BJ (cell line): ENCODE data around the gene RELL2. TPM values are rescaled to one million over a fixed set of nuclear protein-coding genes. Genes with fewer than 3 reads are reported as not detected.

Source experiments
- CTCF ChIA-PET: fragments of 350-600 bp; formaldehyde crosslinking; extraction: SDS; loops from one replicate; lab custom pipeline; 2021; ENCODE audit warnings: antibody characterized with exemption, inconsistent platforms; lab: Yijun Ruan, JAX
- POLR2A ChIA-PET: fragments of 300-600 bp; sonication (Branson Sonifier 250); formaldehyde crosslinking; extraction: SDS; loops from one replicate; lab custom pipeline; 2021; ENCODE audit warnings: antibody characterized with exemption; lab: Charles Lee
- DNase-seq: peaks from one replicate; pipeline ENCODE4 v3.0.0-alpha.2; 2011; ENCODE audit warnings: low read depth
- H3K27me3 ChIP-seq: 2 replicates; pipeline ENCODE4 v1.6.0; 2011; ENCODE audit warnings: low read length; ENCODE audit not compliant: control insufficient read depth, insufficient read depth
- H3K36me3 ChIP-seq: 2 replicates; pipeline ENCODE4 v1.5.1; 2011; ENCODE audit warnings: low read length; ENCODE audit not compliant: control insufficient read depth, insufficient read depth
- H3K4me3 ChIP-seq: 2 replicates; pipeline ENCODE4 v1.5.1; 2011; ENCODE audit warnings: low read depth, mild to moderate bottlenecking, control low read depth, low read length
- CTCF ChIP-seq: IDR thresholded peaks from 2 replicates; pipeline ENCODE4 v1.5.1; 2011; ENCODE audit warnings: low read depth, mild to moderate bottlenecking, control low read depth, inconsistent platforms, low read length, moderate library complexity; ENCODE audit not compliant: insufficient read depth
- polyA plus RNA-seq: library from polyadenylated mRNA; depleted of rRNA; stranded (reverse); fragments of >200 nt; gene quantifications from 2 replicates; pipeline ENCODE4 v1.2.3, GENCODE V29; 2011

Gene RELL2
- polyA plus RNA-seq, 1 experiment = 5.0 TPM

DNA sequence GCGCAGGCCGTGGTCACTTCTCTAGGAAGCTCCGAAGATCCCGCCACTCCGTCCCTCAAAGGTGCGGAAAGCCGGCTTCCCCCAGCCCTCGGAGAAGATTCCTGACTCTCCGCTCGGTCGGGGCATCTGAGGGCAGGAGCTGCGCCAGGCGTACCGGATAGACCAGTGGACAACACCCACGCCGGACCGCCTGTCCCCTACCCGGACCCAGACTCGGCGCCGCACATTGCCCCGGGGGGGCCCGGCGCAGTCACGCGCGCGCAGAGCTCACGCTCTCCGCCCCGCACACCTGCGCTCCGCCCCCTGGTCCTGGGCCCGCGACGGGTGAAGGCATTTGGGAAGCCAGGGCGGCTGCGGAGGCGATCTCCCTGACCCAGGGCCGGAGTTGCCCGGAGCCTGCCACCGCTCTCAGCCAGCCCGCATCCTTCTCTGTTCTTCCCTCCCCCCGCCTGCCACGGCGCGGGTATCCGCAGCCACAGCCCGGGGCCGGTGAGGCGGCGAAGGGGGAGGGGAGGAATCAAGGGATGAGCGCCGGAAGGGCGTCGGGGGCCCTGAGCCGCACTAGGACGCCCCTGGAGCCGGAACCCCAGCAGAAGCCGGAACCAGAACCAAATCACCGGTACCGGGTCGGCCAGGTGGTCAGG, 448 bp downstream of the RELL2 start:
- POLR2A ChIA-PET = interaction anchor here (0.9 to 1.2 kb wide), 2 partner anchors 14 to 17 kb away, joined by 3 to 4 read pairs; partner anchors contain the start of gene FCHSD1
- Histone ChIP-seq H3K27me3 (no peaks in the 10 kb centered on the region), H3K36me3 (peaks cover 9% of the 10 kb centered on the region), H3K4me3 (peak overlapping the region; percentile 92)
- CTCF ChIA-PET = interaction anchor here (0.5 to 10.9 kb wide), 11 partner anchors 10 to 194 kb away, joined by 3 to 107 read pairs (median 4); partner anchors contain the start of genes DIAPH1 and FCHSD1
- no peak for TF ChIP-seq CTCF
- no peak for DNase-seq

GRCh38 chr5:141637767-141638419, 1.1 kb downstream of the RELL2 start:
- Histone ChIP-seq H3K36me3 (peaks cover 9% of the 10 kb centered on the region), H3K27me3 (no peaks in the 10 kb centered on the region), H3K4me3 (peak overlapping the region; percentile 92)
- peak; percentile 37; the same call in 1 of the 2 replicates for TF ChIP-seq CTCF
- CTCF ChIA-PET = interaction anchor here (0.8 to 10.9 kb wide), 6 partner anchors 11 to 193 kb away, joined by 3 to 107 read pairs (median 4); partner anchors contain the start of genes DIAPH1 and FCHSD1
- POLR2A ChIA-PET = no interaction called here
- no peak for DNase-seq

DNA sequence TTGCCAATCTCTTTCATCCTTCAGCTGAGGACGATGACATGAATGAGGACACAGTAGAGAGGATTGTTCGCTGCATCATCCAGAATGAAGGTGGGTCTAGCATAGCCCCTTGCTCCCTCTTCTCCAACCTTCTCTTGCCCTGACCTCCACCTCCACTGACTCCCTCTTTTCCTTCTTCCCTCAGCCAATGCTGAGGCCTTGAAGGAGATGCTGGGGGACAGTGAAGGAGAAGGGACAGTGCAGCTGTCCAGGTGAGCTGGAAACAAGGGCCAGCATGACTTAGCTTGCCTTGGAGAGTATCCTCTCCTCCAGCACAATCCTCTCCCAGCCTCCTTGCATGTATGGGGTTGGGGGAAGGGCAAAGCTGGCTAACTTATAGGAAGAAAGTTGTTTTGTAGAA, 2.0 kb downstream of the RELL2 start:
- Histone ChIP-seq H3K4me3 (no peak overlapping the region), H3K27me3 (no peaks in the 10 kb centered on the region), H3K36me3 (peaks cover 14% of the 10 kb centered on the region)
- CTCF ChIA-PET = interaction anchor here (4.1 kb wide), 1 partner anchor 47 kb away, joined by 16 read pairs; no protein-coding TSS in a partner anchor
- DNase-seq = no peak
- no peak for TF ChIP-seq CTCF
- POLR2A ChIA-PET = no interaction called here

GRCh38 chr5:141639357-141640050, 2.7 kb downstream of the RELL2 start:
- ChIA-PET CTCF (no interaction called here), POLR2A (no interaction called here)
- DNase-seq = no peak
- Histone ChIP-seq H3K27me3 (no peaks in the 10 kb centered on the region), H3K36me3 (peaks cover 20% of the 10 kb centered on the region), H3K4me3 (no peak overlapping the region)
- TF ChIP-seq CTCF = no peak

- no peak overlapping the region for H3K4me3 ChIP-seq
- POLR2A ChIA-PET = no interaction called here
- DNase-seq = no peak
- H3K27me3 ChIP-seq = no peaks in the 10 kb centered on the region
- peaks cover 21% of the 10 kb centered on the region for H3K36me3 ChIP-seq
- CTCF ChIA-PET = no interaction called here
- no peak for TF ChIP-seq CTCF
These were observed 3.2 kb downstream of the RELL2 start for GRCh38 chr5:141640051-141640415.
